Peyer's patch (tissue), 4 donors: Measurements from ENCODE around the gene PTAFR. TPM values are rescaled to one million over a fixed set of nuclear protein-coding genes. Genes with fewer than 3 reads are reported as not detected.

Experiments
- DNase-seq, 3 donors: peaks; one replicate each; pipeline ENCODE4 v3.0.0-alpha.2; 2017 to 2019
- H3K27ac ChIP-seq, 4 donors: fragments of 200-600 bp; sonication (generic); one replicate each; pipeline ENCODE4 v1.5.1; 2016 to 2019
- H3K27me3 ChIP-seq, 2 donors: fragments of 200-600 bp; sonication (generic); one replicate each; pipeline ENCODE4 v1.5.1; 2019
- H3K36me3 ChIP-seq, 3 donors: fragments of 200-600 bp; sonication (generic); one replicate each; pipeline ENCODE4 v1.5.1; 2016 to 2019
- H3K4me1 ChIP-seq, 4 donors: fragments of 200-600 bp; sonication (generic); one replicate each; pipeline ENCODE4 v1.5.1; 2016 to 2019
- H3K4me3 ChIP-seq, 4 donors: fragments of 200-600 bp; sonication (generic); 1 replicate in 3 of 4; 2 replicates in 1 of 4; pipeline ENCODE4 v1.5.1; 2016 to 2019; ENCODE audit warnings: mild to moderate bottlenecking in 1 of 4
- H3K9me3 ChIP-seq, 4 donors: fragments of 200-600 bp; sonication (generic); one replicate each; pipeline ENCODE4 v1.5.1; 2016 to 2019; ENCODE audit warnings: mild to moderate bottlenecking in 1 of 4
- POLR2A ChIP-seq, 2 donors: fragments of 450-650 bp; IDR thresholded peaks; one replicate each; pipeline ENCODE4 v1.5.1; 2017; ENCODE audit warnings: antibody characterized with exemption in 2 of 2, mild to moderate bottlenecking in 2 of 2, moderate library complexity in 2 of 2
- total RNA-seq, 4 donors: library from RNA; depleted of rRNA; stranded (reverse); fragments of >200 nt; gene quantifications; one replicate each; pipeline ENCODE4 v1.1.0, GENCODE V29; 2016
- TF ChIP-seq, protein P1 (sequence below), 6 experiments: fragments of 450-650 bp in 4 of 6; fragments of 200-600 bp in 2 of 6; sonication (generic) in 1 of 6; IDR thresholded peaks; one replicate each; pipeline ENCODE4 v1.5.1; 2017 to 2019; ENCODE audit warnings: antibody characterized with exemption in 6 of 6, mild to moderate bottlenecking in 3 of 6, moderate library complexity in 1 of 6

PTAFR gene
- total RNA-seq, 4 donors from 2014 or later: 0.53 to 1.8 (median 1.7) TPM

DNA sequence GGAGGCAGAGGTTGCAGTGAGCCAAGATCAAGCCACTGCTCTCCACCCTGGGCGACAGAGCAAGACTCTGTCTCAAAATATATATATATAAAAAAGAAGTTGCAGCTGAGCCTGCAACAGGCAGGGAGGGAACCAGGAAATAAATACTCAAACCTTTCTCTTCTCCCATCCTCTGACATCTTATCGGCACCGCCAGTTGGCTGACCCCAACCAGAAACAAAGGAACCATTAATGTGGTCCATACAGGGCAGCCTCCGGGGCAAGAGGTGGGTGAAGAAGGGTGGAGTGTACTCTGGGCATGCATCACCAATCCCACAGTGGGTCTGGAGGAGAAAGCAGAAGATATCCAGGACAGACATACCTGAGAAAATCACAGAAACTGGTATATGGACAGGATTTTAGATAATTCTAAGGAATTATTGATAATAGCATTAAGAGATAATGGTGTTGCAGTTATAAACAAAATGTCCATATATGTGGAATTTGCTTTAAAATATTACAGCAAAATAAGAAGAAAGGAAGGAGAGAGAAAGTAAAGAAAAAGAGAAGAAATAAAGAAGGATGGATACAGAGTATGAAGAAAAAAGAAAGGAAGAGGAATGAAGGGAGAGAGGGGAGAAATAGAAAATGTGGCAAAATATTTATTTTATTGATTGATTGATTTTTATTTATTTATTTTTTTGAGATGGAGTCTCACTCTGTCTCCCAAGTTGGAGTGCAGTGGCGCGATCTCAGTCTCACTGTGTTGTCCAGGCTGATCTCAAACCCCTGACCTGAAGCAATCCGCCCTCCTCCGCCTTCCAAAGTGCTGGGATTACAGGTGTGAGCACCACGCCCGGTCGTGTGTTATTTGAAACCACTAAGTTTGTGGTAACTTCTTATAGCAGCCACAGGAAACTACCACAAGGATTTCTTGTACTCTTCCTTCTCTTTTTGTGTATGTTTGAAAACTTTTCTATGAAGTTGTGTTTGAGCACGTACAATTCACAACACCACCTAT is 4.1 kb upstream of the PTAFR start:
- H3K9me3 ChIP-seq: no peaks in the 10 kb centered on the region
- H3K4me3 ChIP-seq: no peak overlapping the region
- H3K4me1 ChIP-seq: no peaks in the 10 kb centered on the region
- H3K36me3 ChIP-seq: no peaks in the 10 kb centered on the region
- no peak for DNase-seq
- TF ChIP-seq POLR2A (IDR thresholded peaks at IDR 0.05): no peak
- TF ChIP-seq, protein P1, sequence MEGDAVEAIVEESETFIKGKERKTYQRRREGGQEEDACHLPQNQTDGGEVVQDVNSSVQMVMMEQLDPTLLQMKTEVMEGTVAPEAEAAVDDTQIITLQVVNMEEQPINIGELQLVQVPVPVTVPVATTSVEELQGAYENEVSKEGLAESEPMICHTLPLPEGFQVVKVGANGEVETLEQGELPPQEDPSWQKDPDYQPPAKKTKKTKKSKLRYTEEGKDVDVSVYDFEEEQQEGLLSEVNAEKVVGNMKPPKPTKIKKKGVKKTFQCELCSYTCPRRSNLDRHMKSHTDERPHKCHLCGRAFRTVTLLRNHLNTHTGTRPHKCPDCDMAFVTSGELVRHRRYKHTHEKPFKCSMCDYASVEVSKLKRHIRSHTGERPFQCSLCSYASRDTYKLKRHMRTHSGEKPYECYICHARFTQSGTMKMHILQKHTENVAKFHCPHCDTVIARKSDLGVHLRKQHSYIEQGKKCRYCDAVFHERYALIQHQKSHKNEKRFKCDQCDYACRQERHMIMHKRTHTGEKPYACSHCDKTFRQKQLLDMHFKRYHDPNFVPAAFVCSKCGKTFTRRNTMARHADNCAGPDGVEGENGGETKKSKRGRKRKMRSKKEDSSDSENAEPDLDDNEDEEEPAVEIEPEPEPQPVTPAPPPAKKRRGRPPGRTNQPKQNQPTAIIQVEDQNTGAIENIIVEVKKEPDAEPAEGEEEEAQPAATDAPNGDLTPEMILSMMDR (IDR thresholded peaks at IDR 0.05): no peak
- no peak overlapping the region for H3K27ac ChIP-seq
- no peaks in the 10 kb centered on the region for H3K27me3 ChIP-seq

DNA sequence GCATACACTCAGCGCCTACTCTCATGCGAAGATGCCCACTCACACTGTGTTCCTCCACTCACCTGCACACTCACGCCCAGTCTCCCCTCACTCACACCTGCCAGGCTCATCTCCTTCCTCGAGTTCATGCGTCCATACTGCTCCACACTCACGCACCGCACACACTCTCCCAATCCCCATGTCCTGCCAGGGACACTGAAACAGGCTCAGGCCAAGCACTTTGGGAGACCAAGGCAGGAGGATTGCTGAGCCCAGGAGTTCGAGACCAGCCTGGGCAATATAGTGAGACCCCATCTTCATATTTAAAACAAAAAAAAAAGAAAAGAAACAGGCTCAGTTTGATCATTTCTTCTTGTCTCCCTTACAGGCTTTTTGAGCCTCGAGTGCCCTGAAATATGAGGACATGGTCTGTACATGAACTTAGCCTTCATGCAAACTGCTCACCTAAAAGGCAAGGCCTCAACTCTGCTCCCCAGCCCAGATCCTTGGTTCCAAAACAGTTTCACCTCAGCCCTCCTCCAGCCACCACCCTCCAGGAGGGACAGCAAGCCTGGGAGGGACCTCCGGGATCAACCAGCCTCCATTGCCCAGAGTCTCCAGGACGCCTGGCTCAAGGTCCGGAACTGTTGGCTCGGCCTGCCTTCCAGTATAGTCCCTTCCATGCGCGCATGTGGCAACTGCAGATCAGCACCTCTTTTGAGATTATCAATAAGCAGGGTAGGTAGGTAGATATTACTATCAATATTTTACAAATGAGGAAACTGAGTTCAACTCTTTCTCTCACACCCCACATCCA is 2.4 kb upstream of the PTAFR start:
- Histone ChIP-seq H3K4me3 (no peak overlapping the region), H3K36me3 (no peaks in the 10 kb centered on the region), H3K9me3 (no peaks in the 10 kb centered on the region), H3K4me1 (peaks cover 0 to 5% (median 0%) of the 10 kb centered on the region in 4 donors), H3K27ac (no peak overlapping the region), H3K27me3 (no peaks in the 10 kb centered on the region)
- TF ChIP-seq, protein P1 (IDR thresholded peaks at IDR 0.05): no peak
- no peak for TF ChIP-seq POLR2A (IDR thresholded peaks at IDR 0.05)
- no peak for DNase-seq

- Histone ChIP-seq H3K27ac (peak overlapping the region; percentile 23 to 75 (median 66)), H3K4me3 (peak overlapping the region in 3 of 4 donors; percentile 0 to 28 (median 21)), H3K4me1 (peaks cover 0 to 34% (median 20%) of the 10 kb centered on the region in 4 donors), H3K36me3 (no peaks in the 10 kb centered on the region), H3K27me3 (no peaks in the 10 kb centered on the region), H3K9me3 (no peaks in the 10 kb centered on the region)
- no peak for TF ChIP-seq POLR2A (IDR thresholded peaks at IDR 0.05)
- TF ChIP-seq, protein P1 (IDR thresholded peaks at IDR 0.05): no peak
- DNase-seq: no peak
Observed at GRCh38 chr1:28175955-28176485, 470 bp downstream of the PTAFR start.

GRCh38 chr1:28173980-28174297 is 2.6 kb downstream of the PTAFR start:
- DNase-seq: no peak
- H3K9me3 ChIP-seq: no peaks in the 10 kb centered on the region
- H3K36me3 ChIP-seq: no peaks in the 10 kb centered on the region
- H3K27ac ChIP-seq: peak overlapping the region; percentile 20 to 75 (median 73)
- H3K4me1 ChIP-seq: peaks cover 4 to 43% (median 29%) of the 10 kb centered on the region in 4 donors
- TF ChIP-seq POLR2A (IDR thresholded peaks at IDR 0.05): no peak
- TF ChIP-seq, protein P1 (IDR thresholded peaks at IDR 0.05): no peak
- no peaks in the 10 kb centered on the region for H3K27me3 ChIP-seq
- no peak overlapping the region for H3K4me3 ChIP-seq

- H3K36me3 ChIP-seq: no peaks in the 10 kb centered on the region
- H3K27ac ChIP-seq: peak overlapping the region; percentile 40 to 75 (median 73)
- no peak overlapping the region for H3K4me3 ChIP-seq
- TF ChIP-seq, protein P1 (IDR thresholded peaks at IDR 0.05): no peak
- TF ChIP-seq POLR2A (IDR thresholded peaks at IDR 0.05): no peak
- no peaks in the 10 kb centered on the region for H3K27me3 ChIP-seq
- H3K4me1 ChIP-seq: peaks cover 4 to 45% (median 31%) of the 10 kb centered on the region in 4 donors
- peak in 1 of 3 donors; percentile 32 for DNase-seq
- H3K9me3 ChIP-seq: no peaks in the 10 kb centered on the region
Observed at GRCh38 chr1:28173151-28173979, 3.1 kb downstream of the PTAFR start.
